HG02642 (cell line): ENCODE measurements around the gene AMBP.

ENCODE experiments used
- ATAC-seq: cut with Tn5 transposase; IDR thresholded peaks from one replicate; pipeline ENCODE4 v1.9.1; 2021; ENCODE audit warnings: mild to moderate bottlenecking; ENCODE audit not compliant: unreplicated experiment, poor library complexity

Gene AMBP

DNA sequence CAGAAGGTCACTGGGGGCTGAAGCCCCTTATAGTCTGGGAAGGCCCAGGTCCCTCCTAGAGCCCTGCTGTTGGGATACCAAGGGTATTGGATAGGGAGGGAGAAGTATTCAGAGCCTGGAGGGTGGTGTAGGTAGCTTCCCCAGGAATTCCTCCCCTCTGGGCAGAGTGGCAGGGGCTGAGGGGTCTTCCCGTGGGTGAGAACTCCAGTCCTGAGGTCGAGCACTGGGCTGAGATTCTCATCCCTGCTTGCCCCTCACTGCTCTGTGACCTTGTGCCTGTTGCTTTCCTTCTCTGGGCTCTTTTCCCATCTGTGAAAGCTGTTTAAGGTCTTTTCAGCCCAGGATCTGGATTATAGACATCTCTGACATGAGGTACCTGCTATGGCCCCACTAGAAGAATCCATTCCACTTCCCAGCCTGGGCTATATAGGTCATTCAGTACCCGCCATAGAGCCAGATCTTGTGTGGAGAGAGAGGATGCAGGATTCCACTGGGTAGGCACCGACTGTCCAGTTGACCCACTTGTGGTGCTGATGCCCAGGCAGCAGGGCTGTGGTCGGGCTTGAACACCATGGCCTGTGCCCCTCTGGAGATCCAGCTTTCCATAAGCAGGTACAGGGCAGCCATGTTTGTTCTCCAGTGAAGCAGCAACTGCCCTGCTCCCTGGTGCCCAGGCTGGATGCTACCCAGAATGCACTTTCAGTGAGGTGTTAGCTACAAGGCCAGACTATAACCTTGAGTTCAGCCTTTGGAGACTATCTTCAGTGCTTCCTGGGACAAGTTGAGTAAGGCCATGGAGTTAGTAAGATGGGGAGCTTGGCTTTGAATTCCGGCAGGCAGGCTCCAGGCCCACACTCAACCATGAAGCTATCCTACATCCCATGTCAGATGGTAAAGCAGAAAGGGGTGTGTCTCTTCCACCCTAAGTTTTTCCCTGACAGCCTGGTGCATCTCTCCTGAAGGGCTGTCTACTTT, 60.1 kb downstream of the AMBP start:
- no peak for ATAC-seq

DNA sequence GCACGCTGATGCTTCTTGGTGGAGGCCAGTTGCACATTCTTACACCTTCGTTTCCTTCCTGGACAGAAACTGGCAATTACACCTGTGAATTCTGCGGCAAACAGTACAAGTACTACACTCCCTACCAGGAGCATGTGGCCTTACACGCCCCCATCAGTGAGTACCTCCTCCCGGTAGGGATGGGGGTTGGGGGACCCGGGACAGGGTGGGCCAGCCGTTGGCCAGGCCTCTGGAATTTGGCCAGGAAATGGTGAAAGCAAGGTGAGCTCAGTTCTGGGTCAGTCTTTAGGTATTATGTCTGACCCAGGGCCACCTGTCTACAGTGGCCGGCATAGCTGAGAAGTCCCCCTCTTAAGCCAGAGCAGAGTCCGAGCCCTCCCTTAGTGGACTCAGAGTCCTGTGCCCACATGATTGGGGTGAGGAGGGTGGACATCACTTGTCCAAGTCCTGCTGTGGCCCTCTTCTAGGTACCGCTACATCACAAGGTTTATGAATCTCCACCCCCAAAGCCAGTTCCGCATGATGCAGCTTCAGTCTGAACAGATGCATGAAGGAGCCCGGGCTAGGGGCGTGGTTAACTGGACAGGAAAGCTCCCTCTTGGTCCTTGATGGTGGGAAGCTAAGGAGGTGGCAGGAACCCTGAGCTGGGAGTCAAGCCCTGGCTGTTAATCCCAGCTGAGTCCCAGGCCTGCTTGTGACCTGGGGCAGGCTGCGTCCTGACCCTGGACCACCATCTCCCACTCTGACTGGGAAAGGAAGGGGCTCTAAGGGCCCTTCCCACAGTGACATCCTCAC, 61.3 kb downstream of the AMBP start:
- no peak for ATAC-seq

DNA sequence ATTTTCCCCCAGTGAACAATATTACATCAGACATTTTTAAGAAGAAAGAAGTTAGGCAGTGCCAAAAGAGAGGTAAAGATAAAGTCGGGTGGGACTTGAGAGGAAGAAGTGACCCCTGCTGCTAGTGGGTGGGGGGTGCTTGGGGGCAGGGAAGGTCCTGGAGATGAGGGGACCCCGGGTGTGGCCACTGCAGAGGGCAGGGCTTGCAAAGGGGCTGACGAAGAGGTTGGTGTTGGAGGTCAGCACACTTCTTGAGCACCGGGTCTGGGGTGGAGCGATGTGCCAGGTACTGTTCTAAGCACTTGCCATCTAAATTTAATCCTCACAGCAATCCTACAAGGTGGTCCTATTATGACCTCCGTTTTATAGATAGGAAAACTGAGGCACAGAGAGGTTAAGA, 62.0 kb downstream of the AMBP start:
- no peak for ATAC-seq

DNA sequence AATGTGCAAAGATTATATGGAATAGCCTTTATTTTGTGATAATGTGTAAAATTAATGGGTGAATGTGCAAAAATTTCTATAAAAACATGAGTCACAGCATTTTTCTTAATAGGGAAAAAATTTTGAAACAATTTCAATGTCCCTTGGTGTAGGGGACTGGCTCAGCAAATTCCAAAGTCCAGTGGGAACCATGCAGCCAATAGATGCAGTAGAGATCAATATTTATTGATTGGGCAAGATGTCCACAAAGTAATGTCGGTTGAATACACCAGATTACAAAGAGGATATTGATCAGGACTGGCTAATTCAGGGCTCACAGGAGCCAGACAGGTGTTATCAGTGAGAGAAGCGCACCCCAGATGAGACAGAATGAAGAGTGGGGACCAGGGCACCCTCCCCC, 62.5 kb downstream of the AMBP start:
- ATAC-seq, result no peak

DNA sequence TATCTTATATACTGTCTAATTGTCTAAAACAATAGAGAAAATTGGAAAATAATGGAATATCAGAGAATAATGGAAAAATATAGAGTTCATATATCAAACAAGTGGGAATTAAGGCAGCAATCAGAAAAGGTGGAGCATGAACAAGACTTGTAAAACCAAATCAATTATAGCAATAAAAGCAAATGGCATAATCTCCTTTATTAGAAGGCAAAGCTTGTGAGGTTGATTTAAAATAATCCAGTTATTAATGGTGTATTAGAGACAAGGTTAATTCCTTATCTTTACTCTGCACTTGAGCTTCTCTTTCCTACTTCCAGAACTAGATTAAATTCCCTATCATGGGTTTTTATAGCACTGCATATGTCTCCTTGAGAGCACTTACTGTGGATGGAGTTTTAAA, 64.1 kb downstream of the AMBP start:
- ATAC-seq, result no peak

DNA sequence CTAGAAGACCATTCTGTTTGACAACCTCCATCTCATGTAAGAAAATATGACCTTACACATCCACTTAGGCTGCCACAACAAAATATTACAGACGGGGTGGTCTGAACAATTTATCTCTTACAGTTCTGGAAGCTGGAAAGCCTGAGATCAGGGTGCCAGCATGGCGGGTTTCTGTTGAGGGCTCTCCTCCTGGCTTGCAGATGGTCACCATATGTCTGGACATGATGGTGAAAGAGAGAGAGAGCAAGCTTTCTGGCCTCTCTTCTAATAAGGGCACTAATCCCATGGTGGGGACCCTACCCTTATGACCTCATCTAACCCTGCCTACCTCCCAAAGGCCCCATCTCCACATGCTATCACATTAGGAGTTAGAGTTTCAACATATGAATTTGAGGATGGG, 66.0 kb downstream of the AMBP start:
- no peak for ATAC-seq

DNA sequence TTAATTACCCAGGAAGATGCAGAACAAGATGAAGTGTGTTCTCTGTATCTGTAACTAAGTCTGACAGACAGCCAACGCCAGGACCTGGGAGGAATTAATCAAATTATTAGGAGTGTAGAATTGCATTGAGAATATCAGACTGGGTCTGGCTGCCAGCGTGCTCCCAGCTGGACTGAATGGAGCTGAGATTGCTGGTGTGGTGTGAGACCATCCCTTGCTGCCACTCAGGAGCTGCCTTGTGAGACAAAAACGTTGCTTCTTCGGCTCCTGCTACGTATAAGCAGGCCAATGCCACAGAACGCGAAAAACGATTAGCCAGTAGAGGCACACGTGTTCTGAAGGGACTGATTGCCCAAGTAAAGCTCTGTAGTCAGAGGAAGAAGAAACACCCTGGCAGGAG, 66.8 kb downstream of the AMBP start:
- no peak for ATAC-seq
